ENCODE measurements around the gene ZSCAN30. TPM values are rescaled to one million over a fixed set of nuclear protein-coding genes. Genes with fewer than 3 reads are reported as not detected.

The ZSCAN30 gene
- total RNA-seq, 1 experiment from 2014 or later: 20.5 TPM

GRCh38 chr18:35240664-35241447 lies 49.2 kb downstream of the ZSCAN30 start, which contains the start of gene ZNF397:
ZNF397 (plus strand) TSS chr18:35241034; CDS start chr18:35242471, 1,437 bp downstream.
- POLR2A ChIA-PET: interaction anchor here (0.6 to 7.2 kb wide), 23 partner anchors 8 to 731 kb away, joined by 3 to 58 read pairs (median 4); partner anchors contain the start of genes RMP24, ZNF24 and ZSCAN30
- intact Hi-C loops (cut with micrococcal nuclease): loop anchor here (1.0 to 2.0 kb wide), 2 partner anchors 49 to 104 kb away; partner anchors contain the start of genes ZNF24 and ZSCAN30
- DNase-seq (ENCODE audit: unreplicated experiment): peak; percentile 96
- Mint-ChIP-seq H3K27me3 (ENCODE audit: insufficient read depth, unreplicated experiment) (no peaks in the 10 kb centered on the region), H3K27ac (ENCODE audit: low read depth, unreplicated experiment) (peak within 1 kb of the TSS; percentile 97), H3K36me3 (ENCODE audit: insufficient read depth, unreplicated experiment) (peaks cover 45% of the 10 kb centered on the region), H3K9me3 (ENCODE audit: unreplicated experiment) (peaks cover 21% of the 10 kb centered on the region), H3K4me3 (ENCODE audit: unreplicated experiment) (peak within 1 kb of the TSS; percentile 95), H3K4me1 (ENCODE audit: insufficient read depth, unreplicated experiment) (no peaks in the 10 kb centered on the region)
- TF ChIP-seq CTCF (IDR thresholded peaks at IDR 0.05; ENCODE audit: unreplicated experiment): no peak
- CTCF ChIA-PET: interaction anchor here (1.1 to 2.2 kb wide), 5 partner anchors 9 to 374 kb away, joined by 3 to 11 read pairs (median 5); partner anchors contain the start of gene ZNF24
- BruUV-seq (replicated peaks): no TSS peak

GRCh38 chr18:35239314-35239713 lies 50.7 kb downstream of the ZSCAN30 start:
- H3K9me3 Mint-ChIP-seq (ENCODE audit: unreplicated experiment): peaks cover 9% of the 10 kb centered on the region
- ChIA-PET POLR2A (interaction anchor here (0.9 to 7.2 kb wide), 10 partner anchors 8 to 138 kb away, joined by 3 to 58 read pairs (median 8); partner anchors contain the start of genes ZNF24, ZNF396 and ZSCAN30), CTCF (interaction anchor here (0.5 to 2.2 kb wide), 8 partner anchors 8 to 745 kb away, joined by 3 to 11 read pairs (median 3); partner anchors contain the start of gene ZNF24)
- H3K27ac Mint-ChIP-seq (ENCODE audit: low read depth, unreplicated experiment): no peak overlapping the region
- no peak for DNase-seq (ENCODE audit: unreplicated experiment)
- intact Hi-C loops (cut with micrococcal nuclease): no loop called here
- no peak overlapping the region for H3K4me3 Mint-ChIP-seq (ENCODE audit: unreplicated experiment)
- no peaks in the 10 kb centered on the region for H3K27me3 Mint-ChIP-seq (ENCODE audit: insufficient read depth, unreplicated experiment)
- no peak for TF ChIP-seq CTCF (IDR thresholded peaks at IDR 0.05; ENCODE audit: unreplicated experiment)
- H3K36me3 Mint-ChIP-seq (ENCODE audit: insufficient read depth, unreplicated experiment): peaks cover 30% of the 10 kb centered on the region
- no TSS peak for BruUV-seq (replicated peaks)
- H3K4me1 Mint-ChIP-seq (ENCODE audit: insufficient read depth, unreplicated experiment): no peaks in the 10 kb centered on the region

- BruUV-seq (replicated peaks): no TSS peak
- POLR2A ChIA-PET: interaction anchor here (0.5 to 0.7 kb wide), 2 partner anchors 53 to 74 kb away, joined by 3 to 5 read pairs; no protein-coding TSS in a partner anchor
- Mint-ChIP-seq H3K27me3 (ENCODE audit: insufficient read depth, unreplicated experiment) (no peaks in the 10 kb centered on the region), H3K27ac (ENCODE audit: low read depth, unreplicated experiment) (no peak overlapping the region), H3K9me3 (ENCODE audit: unreplicated experiment) (no peaks in the 10 kb centered on the region), H3K4me1 (ENCODE audit: insufficient read depth, unreplicated experiment) (no peaks in the 10 kb centered on the region), H3K36me3 (ENCODE audit: insufficient read depth, unreplicated experiment) (peaks cover 7% of the 10 kb centered on the region), H3K4me3 (ENCODE audit: unreplicated experiment) (no peak overlapping the region)
- CTCF ChIA-PET: interaction anchor here (1.3 kb wide), 1 partner anchor 119 kb away, joined by 6 read pairs; no protein-coding TSS in a partner anchor
- no peak for TF ChIP-seq CTCF (IDR thresholded peaks at IDR 0.05; ENCODE audit: unreplicated experiment)
- no peak for DNase-seq (ENCODE audit: unreplicated experiment)
- intact Hi-C loops (cut with micrococcal nuclease): no loop called here
Observed at GRCh38 chr18:35236571-35237363, 53.3 kb downstream of the ZSCAN30 start.

Data from MCF 10A (cell line).